Measurements from ENCODE around the gene FAM47A.

Gene FAM47A

DNA sequence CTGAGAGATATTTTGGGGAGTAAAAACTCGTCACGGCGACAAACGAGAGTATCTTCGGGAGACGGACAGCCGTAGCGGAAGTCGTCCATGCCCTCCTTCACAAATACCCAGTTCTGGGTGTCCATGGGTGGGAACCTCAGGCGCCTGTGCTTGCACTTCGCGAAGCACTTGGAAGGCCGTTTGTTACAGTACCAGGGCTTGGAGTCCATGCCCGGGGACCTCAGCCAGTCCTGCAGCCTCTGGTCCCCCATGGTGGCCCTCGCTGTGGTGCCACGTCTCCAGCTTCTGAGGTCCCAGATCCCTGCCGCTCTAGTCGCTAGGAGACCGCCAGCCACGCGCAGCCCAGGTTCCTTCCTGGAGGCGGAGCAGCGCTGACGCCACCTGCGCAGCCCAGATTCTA is at the start of gene FAM47A:
TSS of gene FAM47A (minus strand) at position 287 of the 400 bp plus-strand sequence. CDS start at position 251, 36 bp downstream.
- DNase-seq: no peak

DNA sequence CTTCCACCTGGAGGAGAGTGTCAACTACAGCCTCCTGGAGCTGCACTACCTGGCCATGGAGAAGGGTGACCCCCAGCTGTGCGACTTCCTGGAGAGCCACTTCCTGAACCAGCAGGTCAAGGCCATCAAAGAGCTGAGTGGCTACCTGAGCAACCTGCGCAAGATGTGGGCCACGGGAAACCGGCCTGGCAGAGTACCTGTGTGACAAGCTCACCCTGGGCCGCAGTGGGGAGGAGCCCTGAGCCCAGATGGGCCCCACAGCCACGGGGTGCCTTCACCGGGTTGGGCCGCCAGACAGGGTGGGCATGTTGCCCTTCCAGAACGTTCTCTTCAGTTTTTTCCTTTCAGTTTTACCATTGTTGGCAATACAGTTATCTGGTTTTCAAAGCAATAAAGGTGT is 15.2 kb upstream of the FAM47A start:
- DNase-seq: no peak

DNA sequence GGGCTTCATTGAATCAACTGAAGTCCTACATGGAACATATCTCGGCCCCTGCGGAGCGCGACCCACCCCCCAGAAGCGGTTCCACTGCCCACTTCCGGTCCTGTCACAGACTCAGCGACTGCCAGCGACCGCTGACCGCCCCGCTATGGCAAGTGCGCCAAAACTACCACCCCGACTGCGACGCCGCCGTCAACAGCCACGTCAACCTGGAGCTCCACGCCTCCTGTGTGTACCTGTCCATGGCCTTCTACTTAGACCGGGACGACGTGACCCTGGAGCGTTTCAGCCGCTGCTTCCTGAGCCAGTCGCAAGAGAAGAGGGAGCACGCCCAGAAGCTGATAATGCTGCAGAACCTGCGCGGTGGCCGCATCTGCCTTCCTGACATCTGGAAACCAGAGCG is 14.8 kb upstream of the FAM47A start:
- DNase-seq: no peak

DNA sequence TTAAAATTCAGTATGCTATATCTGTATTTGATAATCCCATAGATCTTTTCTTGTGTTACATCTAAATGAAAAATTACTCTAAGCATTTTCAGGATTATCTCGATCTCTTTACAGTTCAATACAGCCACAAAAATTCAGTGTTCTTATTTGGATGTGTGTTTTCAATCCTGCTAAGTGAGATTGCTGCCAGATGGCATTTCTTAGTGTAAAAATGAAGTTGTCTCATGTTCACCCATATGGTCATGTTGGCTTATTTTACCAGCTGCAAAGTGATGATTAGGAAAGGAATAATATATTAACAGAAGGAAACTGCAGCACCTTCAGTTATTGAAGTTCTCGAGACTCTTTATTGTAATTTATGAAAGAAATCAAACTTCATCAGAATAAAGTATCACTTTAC is 12.1 kb upstream of the FAM47A start:
- no peak for DNase-seq

DNA sequence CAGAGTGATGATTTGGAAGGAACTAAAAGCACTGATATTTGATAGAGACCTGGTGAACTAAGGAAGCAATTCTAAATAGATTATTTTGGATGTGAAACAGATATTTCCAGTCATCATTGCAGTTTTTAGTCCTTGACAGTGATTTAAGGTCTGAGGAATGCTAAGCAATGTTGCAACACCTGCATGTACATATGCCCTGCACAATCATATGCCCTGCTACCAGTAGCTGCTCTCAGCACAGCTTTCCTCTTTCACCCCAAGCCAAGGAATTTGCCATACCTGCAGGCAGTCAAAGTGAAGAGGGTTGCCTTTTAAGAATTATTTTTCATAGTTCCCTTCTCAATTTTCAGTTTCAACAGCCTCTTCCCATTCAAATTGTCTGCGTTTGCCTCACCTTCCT is 8.7 kb upstream of the FAM47A start:
- DNase-seq: no peak

DNA sequence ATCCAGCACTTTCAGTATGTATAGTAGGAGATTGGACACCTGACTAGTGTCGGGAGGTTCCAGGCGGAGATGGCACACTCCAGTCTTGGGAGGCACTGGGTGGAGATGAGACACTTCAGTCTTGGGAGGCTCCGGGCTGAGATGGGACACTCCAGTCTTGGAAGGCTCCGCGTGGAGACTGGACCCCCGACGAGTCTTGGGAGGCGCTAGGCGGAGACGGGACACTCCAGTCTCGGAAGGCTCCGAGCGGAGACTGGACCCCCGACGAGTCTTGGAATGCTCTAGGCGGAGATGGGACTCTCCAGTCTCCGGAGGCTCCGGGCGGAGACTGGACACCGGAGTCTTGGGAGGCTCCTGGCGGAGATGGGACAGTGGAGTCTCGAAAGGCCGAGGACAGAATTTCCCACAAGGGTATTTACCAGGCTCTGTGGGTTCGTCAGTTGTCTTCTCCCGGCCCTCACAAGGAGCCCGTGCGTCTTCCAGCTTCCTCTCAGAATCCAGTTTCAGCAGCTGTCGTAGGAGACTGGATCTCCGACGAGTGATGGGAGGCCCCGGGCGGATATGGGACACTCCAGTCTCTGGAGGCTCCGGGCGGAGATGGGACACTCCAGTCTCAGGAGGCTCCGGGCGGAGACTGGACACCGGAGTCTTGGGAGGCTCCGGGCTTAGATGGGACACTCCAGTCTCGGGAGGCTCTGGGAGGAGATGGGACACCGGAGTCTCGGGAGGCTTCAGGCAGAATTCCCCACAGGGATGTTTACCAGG is 952 bp downstream of the FAM47A start:
- DNase-seq: no peak

DNA sequence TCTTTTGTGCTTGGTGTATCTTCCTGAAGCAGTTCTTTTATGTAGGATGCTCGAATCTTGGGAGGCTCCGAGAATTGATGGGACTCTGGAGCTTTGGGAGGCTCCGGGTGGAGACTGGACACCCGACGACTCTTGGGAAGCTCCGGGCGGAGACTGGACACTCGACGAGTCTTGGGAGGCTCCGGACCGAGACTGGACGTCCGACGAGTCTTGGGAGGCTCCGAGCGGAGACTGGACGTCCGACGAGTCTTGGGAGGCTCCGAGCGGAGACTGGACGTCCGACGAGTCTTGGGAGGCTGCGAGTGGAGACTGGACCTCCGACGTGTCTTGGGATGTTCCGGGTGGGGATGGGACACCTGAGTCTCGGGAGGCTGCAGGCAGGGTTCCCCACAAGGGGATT is 1.6 kb downstream of the FAM47A start:
- DNase-seq: no peak

DNA sequence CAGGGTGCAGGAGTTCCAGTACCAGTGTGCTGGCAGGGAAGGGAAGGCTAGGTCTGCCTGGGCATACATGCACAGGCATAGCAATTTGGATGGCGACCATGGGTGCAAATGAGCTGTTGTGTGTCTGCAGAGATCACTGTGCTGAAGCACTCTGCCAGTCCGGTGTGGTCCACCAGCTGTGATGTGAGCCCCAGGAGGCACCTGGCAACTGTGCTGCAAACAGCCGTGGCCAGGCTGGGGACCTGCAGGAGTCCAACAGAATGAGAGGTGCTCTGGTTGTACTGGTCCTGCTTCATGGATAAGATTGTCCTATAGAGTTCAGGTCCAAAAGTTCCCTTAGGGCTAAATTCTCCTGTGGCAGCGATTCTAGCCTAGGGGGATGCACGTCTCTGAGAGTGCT is 6.1 kb downstream of the FAM47A start:
- DNase-seq: no peak

DNA sequence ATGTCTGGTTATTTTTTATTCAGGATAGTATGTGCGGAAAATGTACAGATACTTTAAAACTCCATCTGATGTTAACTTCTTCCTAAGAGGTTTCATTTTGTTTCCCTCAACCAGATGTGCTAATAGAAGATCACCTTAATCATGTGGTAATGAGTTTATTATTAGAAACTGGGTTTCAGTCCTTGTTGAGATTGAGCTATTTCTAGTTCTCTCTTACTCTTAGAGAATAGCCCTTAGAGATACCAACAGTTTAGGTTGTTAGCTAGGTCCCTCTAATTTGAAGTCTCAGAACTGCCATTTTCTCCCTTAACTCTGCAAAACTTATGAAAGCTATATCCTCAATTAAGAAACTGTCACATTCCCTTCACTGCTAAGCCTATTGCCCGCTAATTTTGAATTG is 13.0 kb downstream of the FAM47A start:
- DNase-seq: no peak

DNA sequence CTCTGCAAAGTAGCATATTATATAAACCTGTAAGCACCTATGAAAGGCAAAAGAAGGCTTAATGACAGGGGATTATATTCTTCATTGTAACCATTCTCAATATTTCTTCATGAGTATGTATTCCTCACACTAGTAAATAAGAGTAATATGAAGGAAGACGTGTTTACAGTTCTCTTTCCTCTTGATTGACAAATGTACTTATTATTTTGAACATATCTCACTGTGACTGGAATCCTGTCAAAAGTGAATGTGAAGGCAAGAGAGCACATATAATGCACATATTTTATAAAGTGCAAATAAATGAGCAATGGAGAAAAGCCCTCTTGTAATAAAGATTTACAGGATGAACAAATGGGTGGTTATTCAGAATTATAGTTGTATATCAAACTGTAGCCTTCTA is 19.7 kb downstream of the FAM47A start:
- DNase-seq: no peak

Measured in activated CD4-positive, alpha-beta T cell treated with anti-CD3 and anti-CD28 coated beads, Interleukin-2, amount 50 U/mL, for 48 hours (primary cell).